Suprapubic skin (tissue), 3 donors: ENCODE results near the gene CENATAC.

Experiments used
- EP300 ChIP-seq: sonication (generic); formaldehyde crosslinking; IDR thresholded peaks from one replicate; pipeline ENCODE4 v1.6.1; 2017; ENCODE audit warnings: antibody characterized with exemption
- TF ChIP-seq, protein P1 (sequence below), 2 donors: fragments of 200-600 bp in 1 of 2; fragments of 450-650 bp in 1 of 2; sonication (generic) in 1 of 2; IDR thresholded peaks; one replicate each; pipeline ENCODE4 v1.5.1; 2016 to 2019; ENCODE audit warnings: antibody characterized with exemption in 2 of 2, mild to moderate bottlenecking in 1 of 2, moderate library complexity in 1 of 2

DNA sequence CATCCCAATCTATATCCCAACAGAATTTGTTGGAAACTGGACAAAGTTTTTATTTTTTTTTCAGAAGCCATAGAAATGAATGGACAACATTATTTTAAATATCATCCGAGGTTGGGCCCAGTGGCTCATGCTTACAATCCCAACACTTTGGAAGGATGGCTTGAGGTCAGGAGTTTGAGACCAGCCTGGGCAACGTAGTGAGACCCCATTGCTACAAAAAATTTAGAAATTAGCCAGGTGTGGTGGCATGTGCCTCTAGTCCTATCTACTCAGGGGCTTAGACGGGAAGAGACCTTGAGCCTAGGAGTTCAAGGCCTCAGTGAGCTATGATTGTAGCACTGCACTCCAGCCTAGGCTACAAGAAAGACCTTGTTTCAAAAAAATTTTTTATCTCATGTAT is 36.9 kb downstream of the CENATAC start:
- TF ChIP-seq, protein P1, sequence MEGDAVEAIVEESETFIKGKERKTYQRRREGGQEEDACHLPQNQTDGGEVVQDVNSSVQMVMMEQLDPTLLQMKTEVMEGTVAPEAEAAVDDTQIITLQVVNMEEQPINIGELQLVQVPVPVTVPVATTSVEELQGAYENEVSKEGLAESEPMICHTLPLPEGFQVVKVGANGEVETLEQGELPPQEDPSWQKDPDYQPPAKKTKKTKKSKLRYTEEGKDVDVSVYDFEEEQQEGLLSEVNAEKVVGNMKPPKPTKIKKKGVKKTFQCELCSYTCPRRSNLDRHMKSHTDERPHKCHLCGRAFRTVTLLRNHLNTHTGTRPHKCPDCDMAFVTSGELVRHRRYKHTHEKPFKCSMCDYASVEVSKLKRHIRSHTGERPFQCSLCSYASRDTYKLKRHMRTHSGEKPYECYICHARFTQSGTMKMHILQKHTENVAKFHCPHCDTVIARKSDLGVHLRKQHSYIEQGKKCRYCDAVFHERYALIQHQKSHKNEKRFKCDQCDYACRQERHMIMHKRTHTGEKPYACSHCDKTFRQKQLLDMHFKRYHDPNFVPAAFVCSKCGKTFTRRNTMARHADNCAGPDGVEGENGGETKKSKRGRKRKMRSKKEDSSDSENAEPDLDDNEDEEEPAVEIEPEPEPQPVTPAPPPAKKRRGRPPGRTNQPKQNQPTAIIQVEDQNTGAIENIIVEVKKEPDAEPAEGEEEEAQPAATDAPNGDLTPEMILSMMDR (IDR thresholded peaks at IDR 0.05), result no peak
- TF ChIP-seq EP300, result no peak
